Measurements from ENCODE around the gene OR52W1.

DNA sequence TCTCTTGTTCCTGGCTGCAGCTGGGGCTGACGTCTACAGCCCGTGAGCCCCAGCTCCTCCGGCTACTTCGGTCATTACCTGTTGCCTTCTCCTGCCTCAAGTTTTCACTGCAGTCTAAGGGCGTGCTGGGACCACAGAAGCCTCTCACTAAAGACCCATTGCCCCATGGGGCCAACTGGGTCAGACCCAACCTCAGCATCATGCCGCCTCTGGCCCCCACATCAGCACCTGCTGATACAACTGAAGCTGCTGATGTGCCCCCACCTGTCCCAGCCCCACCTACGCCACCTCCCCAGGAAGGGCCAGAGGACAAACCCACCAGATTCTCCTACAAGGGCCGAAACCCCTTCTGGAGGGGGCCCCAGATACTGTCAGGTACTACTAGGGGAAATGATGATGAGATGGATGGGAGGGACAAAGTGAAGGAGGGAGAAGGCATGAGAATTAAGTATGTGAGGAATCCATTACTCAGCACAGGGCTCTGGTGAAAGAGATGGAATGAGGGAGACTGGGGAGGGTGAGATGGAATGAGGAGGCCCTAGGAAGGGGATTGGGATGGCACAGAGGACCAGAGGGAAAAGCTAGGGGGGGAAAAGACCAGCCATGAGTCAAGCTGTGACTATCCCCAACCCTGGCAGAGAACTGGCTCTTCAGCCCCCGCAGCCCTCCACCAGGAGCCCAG lies 11.4 kb downstream of the OR52W1 start:
- no peak for TF ChIP-seq CTCF (IDR thresholded peaks at IDR 0.05)
- TF ChIP-seq POLR2A (IDR thresholded peaks at IDR 0.05) = no peak
